H9 (cell line): Measurements from ENCODE around the gene ADAMTS2. TPM values are rescaled to one million over a fixed set of nuclear protein-coding genes. Genes with fewer than 3 reads are reported as not detected.

Experiments used
- DNase-seq: peaks from one replicate; pipeline ENCODE4 v3.0.0-alpha.2; 2017
- H2AFZ ChIP-seq: one replicate; pipeline ENCODE4 v1.6.1; 2013; ENCODE audit warnings: mild to moderate bottlenecking, low read length, control low read depth, moderate library complexity
- H2AK5ac ChIP-seq: 2 replicates; pipeline ENCODE4 v1.6.1; 2013; ENCODE audit warnings: low read length, control low read depth, mixed read lengths; ENCODE audit not compliant: insufficient read length
- H2BK120ac ChIP-seq: one replicate; pipeline ENCODE4 v1.6.1; 2013; ENCODE audit warnings: low read depth, mild to moderate bottlenecking, low read length, control low read depth, inconsistent platforms; ENCODE audit not compliant: poor library complexity, severe bottlenecking
- H2BK12ac ChIP-seq: 2 replicates; pipeline ENCODE4 v1.6.1; 2013; ENCODE audit warnings: low read length, control low read depth, mixed read lengths, low read depth; ENCODE audit not compliant: insufficient read length
- H2BK15ac ChIP-seq: 2 replicates; pipeline ENCODE4 v1.6.1; 2013; ENCODE audit warnings: low read depth, low read length, control low read depth
- H2BK20ac ChIP-seq: one replicate; pipeline ENCODE4 v1.6.1; 2013; ENCODE audit warnings: low read depth, mild to moderate bottlenecking, low read length, control low read depth, inconsistent platforms; ENCODE audit not compliant: poor library complexity, severe bottlenecking
- H2BK5ac ChIP-seq: 2 replicates; pipeline ENCODE4 v1.6.1; 2013; ENCODE audit warnings: low read length, control low read depth, mixed read lengths; ENCODE audit not compliant: insufficient read length
- H3K14ac ChIP-seq: 2 replicates; pipeline ENCODE4 v1.6.1; 2013; ENCODE audit warnings: low read length, control low read depth; ENCODE audit not compliant: insufficient read depth
- H3K18ac ChIP-seq: 2 replicates; pipeline ENCODE4 v1.6.1; 2013; ENCODE audit warnings: low read depth, mild to moderate bottlenecking, mixed read lengths, low read length, control low read depth; ENCODE audit not compliant: insufficient read length
- H3K23ac ChIP-seq: 2 replicates; pipeline ENCODE4 v1.6.1; 2013; ENCODE audit warnings: low read length, control low read depth, mixed read lengths, low read depth; ENCODE audit not compliant: insufficient read length
- H3K23me2 ChIP-seq: 2 replicates; pipeline ENCODE4 v1.6.1; 2013; ENCODE audit warnings: low read depth, mild to moderate bottlenecking, mixed read lengths, low read length, control low read depth; ENCODE audit not compliant: insufficient read length, poor library complexity, severe bottlenecking
- H3K27ac ChIP-seq: 2 replicates; pipeline ENCODE4 v1.5.1; 2013; ENCODE audit warnings: low read length, control low read depth, mixed read lengths, low read depth; ENCODE audit not compliant: insufficient read length
- H3K27me3 ChIP-seq: 2 replicates; pipeline ENCODE4 v1.6.1; 2013; ENCODE audit warnings: low read length, control low read depth, inconsistent platforms; ENCODE audit not compliant: insufficient read depth
- H3K4ac ChIP-seq: 2 replicates; pipeline ENCODE4 v1.6.1; 2013; ENCODE audit warnings: low read depth, mild to moderate bottlenecking, control low read depth, inconsistent platforms, low read length, moderate library complexity
- H3K4me1 ChIP-seq: 2 replicates; pipeline ENCODE4 v1.6.1; 2013; ENCODE audit warnings: low read length, control low read depth, inconsistent platforms; ENCODE audit not compliant: insufficient read depth
- H3K4me2 ChIP-seq: 2 replicates; pipeline ENCODE4 v1.6.1; 2013; ENCODE audit warnings: low read length, control low read depth, mixed read lengths; ENCODE audit not compliant: insufficient read length, insufficient read depth
- H3K56ac ChIP-seq: 2 replicates; pipeline ENCODE4 v1.6.1; 2013; ENCODE audit warnings: low read depth, mild to moderate bottlenecking, mixed read lengths, low read length, control low read depth; ENCODE audit not compliant: insufficient read length
- H3K79me1 ChIP-seq: 2 replicates; pipeline ENCODE4 v1.6.1; 2013; ENCODE audit warnings: low read depth, mild to moderate bottlenecking, moderate library complexity, low read length, control low read depth, inconsistent platforms; ENCODE audit not compliant: insufficient read depth, poor library complexity, severe bottlenecking
- H3K79me2 ChIP-seq: 2 replicates; pipeline ENCODE4 v1.6.1; 2013; ENCODE audit warnings: low read length, control low read depth, inconsistent platforms; ENCODE audit not compliant: insufficient read depth
- H3K9ac ChIP-seq: 2 replicates; pipeline ENCODE4 v1.6.1; 2013; ENCODE audit warnings: low read length, control low read depth, mixed read lengths; ENCODE audit not compliant: insufficient read length; ENCODE audit errors: extremely low read depth
- H3K9me3 ChIP-seq: one replicate; pipeline ENCODE4 v1.6.1; 2013; ENCODE audit warnings: low read depth, low read length, inconsistent platforms; ENCODE audit not compliant: control insufficient read depth
- H3T11ph ChIP-seq: one replicate; pipeline ENCODE4 v1.6.1; 2013; ENCODE audit warnings: mild to moderate bottlenecking, low read length, control low read depth, inconsistent platforms
- H4K20me1 ChIP-seq: one replicate; pipeline ENCODE4 v1.6.1; 2013; ENCODE audit not compliant: control insufficient read depth, insufficient read length, insufficient read depth
- H4K5ac ChIP-seq: 2 replicates; pipeline ENCODE4 v1.6.1; 2013; ENCODE audit warnings: low read depth, mild to moderate bottlenecking, mixed read lengths, low read length, control low read depth; ENCODE audit not compliant: insufficient read length
- H4K8ac ChIP-seq: replicated peaks from 2 replicates; pipeline ENCODE4 v1.6.1; 2013; ENCODE audit warnings: low read length, control low read depth, mixed read lengths, low read depth; ENCODE audit not compliant: insufficient read length
- H4K91ac ChIP-seq: 2 replicates; pipeline ENCODE4 v1.6.1; 2013; ENCODE audit warnings: low read depth, mild to moderate bottlenecking, moderate library complexity, mixed read lengths, low read length, control low read depth; ENCODE audit not compliant: insufficient read length
- H3K27ac Mint-ChIP-seq, 3 experiments: 2 replicates in 2 of 3; 3 replicates in 1 of 3; pipeline ENCODE4 v1.8.0; 2020 to 2021; ENCODE audit warnings: mixed read lengths in 3 of 3, mild to moderate bottlenecking in 1 of 3, moderate library complexity in 1 of 3
- H3K27me3 Mint-ChIP-seq: 2 replicates; pipeline ENCODE4 v1.8.0; 2021; ENCODE audit warnings: low read depth, mild to moderate bottlenecking, moderate library complexity, mixed read lengths
- H3K36me3 Mint-ChIP-seq, 3 experiments: 2 replicates in 2 of 3; 3 replicates in 1 of 3; pipeline ENCODE4 v1.8.0; 2020 to 2021; ENCODE audit warnings: low read depth in 3 of 3, mixed read lengths in 3 of 3; ENCODE audit not compliant: insufficient read depth in 1 of 3
- H3K4me1 Mint-ChIP-seq, 2 experiments: 2 replicates each; pipeline ENCODE4 v1.8.0; 2020; ENCODE audit warnings: mixed read lengths in 2 of 2
- H3K4me3 Mint-ChIP-seq, 2 experiments: 2 replicates in 1 of 2; 3 replicates in 1 of 2; pipeline ENCODE4 v1.8.0; 2020 to 2021; ENCODE audit warnings: mild to moderate bottlenecking in 2 of 2, mixed read lengths in 2 of 2, moderate library complexity in 1 of 2
- H3K9me3 Mint-ChIP-seq, 2 experiments: 2 replicates in 1 of 2; 3 replicates in 1 of 2; pipeline ENCODE4 v1.8.0; 2020; ENCODE audit warnings: mild to moderate bottlenecking in 2 of 2, mixed read lengths in 2 of 2, moderate library complexity in 1 of 2
- CTCF ChIP-seq: fragments of 200-600 bp; sonication (generic); conservative IDR thresholded peaks from 3 replicates; pipeline ENCODE4 v1.8.0; 2021; ENCODE audit warnings: antibody characterized with exemption, mild to moderate bottlenecking
- WGBS: extraction: QIAGEN DNeasy Blood & Tissue Kit; methylation state at CpG from one replicate; pipeline ENCODE4 v1.1.7; 2013; ENCODE audit warnings: missing lambda C conversion rate, low lambda C conversion rate, mixed read lengths; ENCODE audit not compliant: insufficient read length; ENCODE audit errors: extremely low coverage; 5-methylcytosine and 5-hydroxymethylcytosine counted together
- total RNA-seq: library from RNA; stranded (reverse); gene quantifications from 2 replicates; pipeline ENCODE4 v1.2.1, GENCODE V29; 2021

The ADAMTS2 gene
- total RNA-seq, 1 experiment from 2014 or later = 5.4 TPM

- Mint-ChIP-seq H3K27ac (no peak overlapping the region), H3K4me3 (no peak overlapping the region), H3K27me3 (peaks cover 66% of the 10 kb centered on the region), H3K36me3 (no peaks in the 10 kb centered on the region; a peak in 1 of 7 replicates), H3K9me3 (no peaks in the 10 kb centered on the region; a peak in 1 of 5 replicates), H3K4me1 (peaks cover 19 to 26% of the 10 kb centered on the region in 2 experiments)
- Histone ChIP-seq H3K4ac (no peak overlapping the region), H3K4me1 (peaks cover 2% of the 10 kb centered on the region; the same call in 1 of the 2 replicates), H3K79me2 (no peaks in the 10 kb centered on the region), H3K23me2 (peaks cover 23% of the 10 kb centered on the region), H3K23ac (no peak overlapping the region), H4K91ac (no peak overlapping the region), H3T11ph (no peak overlapping the region), H3K56ac (no peak overlapping the region), H4K5ac (no peak overlapping the region), H4K8ac (no peak overlapping the region), H3K4me2 (no peak overlapping the region), H4K20me1 (peaks cover 8% of the 10 kb centered on the region), H3K79me1 (no peaks in the 10 kb centered on the region), H3K27me3 (peaks cover 18% of the 10 kb centered on the region; the same call in 1 of the 2 replicates), H2BK15ac (no peak overlapping the region), H3K27ac (no peak overlapping the region), H2BK5ac (no peak overlapping the region), H3K18ac (no peak overlapping the region), H2AFZ (no peak overlapping the region), H2BK120ac (no peak overlapping the region), H2AK5ac (no peak overlapping the region), H2BK12ac (no peak overlapping the region), H3K9me3 (no peaks in the 10 kb centered on the region), H3K9ac (no peak overlapping the region), H3K14ac (no peak overlapping the region), H2BK20ac (no peak overlapping the region)
- no peak for TF ChIP-seq CTCF
- WGBS = no CpG with 5 or more reads among the region's 15 CpGs
- no peak for DNase-seq
These were observed 2.8 kb upstream of the ADAMTS2 start for GRCh38 chr5:179348011-179348530.
